Stimulated activated naive CD4-positive, alpha-beta T cell treated with Interleukin-2 at 50 U/mL for 16 hours (primary cell): Measurements from ENCODE around the gene MRPL10.
"Not testable (repeated sequence)": the region's sequence is repeated elsewhere in the genome, so short reads cannot be mapped to it uniquely, and the experiment has no call there.

Source experiments
- DNase-seq: peaks from one replicate; lab custom pipeline; 2025; lab: John Stamatoyannopoulos, UW

MRPL10 gene

DNA sequence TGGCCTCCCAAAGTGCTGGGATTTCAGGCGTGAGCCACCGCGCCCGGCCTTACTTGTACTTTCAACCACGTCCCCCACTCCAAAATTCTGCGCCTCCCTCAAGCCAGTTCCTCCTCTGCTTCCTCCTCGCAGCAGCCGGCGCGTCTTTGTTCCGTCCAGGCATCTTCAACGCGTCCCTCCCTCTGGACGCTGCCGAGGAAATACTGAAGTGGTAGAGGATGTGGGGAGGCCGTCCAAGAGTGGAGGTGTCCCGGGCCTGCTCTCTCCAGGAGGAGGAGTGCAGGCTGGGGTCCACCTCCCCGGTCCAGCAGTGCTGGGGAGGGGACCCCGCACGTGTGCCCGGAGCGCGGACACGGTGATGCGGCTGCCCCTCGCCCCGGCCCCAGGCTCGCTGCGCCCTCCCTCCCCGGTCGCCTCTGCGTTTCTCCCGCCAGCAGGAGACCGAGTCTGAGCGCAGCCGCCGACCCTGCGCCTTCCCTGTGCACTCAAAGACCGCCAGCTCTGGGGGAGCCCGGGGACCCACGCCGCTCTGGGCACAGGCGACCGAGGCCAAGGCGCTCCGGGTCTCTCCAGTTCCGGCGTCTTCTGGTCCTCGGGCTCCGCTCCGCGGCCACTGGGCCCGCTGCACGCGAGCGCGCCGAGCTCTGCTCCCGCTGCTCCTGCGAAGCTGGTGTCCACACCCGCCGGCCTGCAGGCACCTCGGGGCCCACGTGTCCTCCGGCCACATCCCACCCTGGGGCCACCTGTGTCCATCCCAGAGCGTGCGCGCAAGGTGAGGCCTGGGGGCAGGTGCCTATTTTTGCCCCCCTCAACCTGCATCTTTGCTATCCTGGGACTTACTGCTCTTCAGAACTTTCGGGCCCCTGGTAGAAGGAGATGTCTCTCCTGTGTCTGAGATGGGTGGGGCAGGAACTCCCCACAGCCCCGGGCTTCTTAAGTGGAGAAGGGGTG lies 41.5 kb downstream of the MRPL10 start:
- DNase-seq, result peak; percentile 41

DNA sequence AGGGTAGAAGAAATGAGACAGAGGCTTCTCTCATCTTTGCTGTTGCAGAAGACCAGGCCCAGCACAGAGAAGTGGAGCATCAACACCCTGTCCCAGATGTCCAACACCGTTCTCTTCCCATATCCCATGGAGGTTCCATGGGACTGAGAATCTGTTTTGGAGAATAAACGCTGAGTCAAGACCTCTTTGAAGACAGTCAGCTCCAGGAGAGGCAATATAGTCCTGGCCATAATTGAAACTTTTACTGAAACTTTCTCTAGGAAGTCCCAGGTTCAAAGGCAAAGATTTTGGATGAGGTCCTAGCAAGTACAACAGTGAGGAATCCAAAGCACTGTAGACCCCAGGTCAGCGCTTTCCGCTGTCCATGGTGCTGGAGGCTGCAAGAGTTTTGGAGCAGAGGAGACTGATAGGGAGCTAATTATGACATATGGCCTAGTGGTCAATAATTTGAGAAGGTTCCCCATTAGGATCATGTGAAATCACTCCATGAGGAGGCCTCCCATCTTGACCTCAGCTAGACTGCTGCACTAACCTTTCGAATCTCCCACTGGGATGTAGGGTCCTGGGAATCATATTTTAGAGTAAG lies 45.7 kb downstream of the MRPL10 start:
- DNase-seq, result no peak

DNA sequence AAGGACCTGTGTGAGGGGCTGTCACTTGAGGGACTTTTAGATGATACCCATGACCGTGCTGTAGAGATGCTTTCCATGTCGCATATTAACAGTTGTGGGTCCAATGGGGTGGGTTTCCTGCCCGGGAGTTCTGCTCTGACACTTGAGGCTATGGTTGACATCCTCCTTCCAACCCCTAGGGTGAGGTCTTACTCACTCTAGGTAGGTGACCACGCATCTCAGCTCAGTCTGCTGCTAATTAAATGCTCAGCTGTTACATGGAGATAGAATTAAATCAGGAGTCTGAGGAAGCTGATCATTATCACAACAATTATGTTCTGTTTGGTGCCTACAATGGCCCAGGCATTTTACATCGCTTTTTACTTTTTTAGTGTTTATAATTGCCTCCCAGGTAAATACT lies 49.9 kb downstream of the MRPL10 start:
- no peak for DNase-seq

DNA sequence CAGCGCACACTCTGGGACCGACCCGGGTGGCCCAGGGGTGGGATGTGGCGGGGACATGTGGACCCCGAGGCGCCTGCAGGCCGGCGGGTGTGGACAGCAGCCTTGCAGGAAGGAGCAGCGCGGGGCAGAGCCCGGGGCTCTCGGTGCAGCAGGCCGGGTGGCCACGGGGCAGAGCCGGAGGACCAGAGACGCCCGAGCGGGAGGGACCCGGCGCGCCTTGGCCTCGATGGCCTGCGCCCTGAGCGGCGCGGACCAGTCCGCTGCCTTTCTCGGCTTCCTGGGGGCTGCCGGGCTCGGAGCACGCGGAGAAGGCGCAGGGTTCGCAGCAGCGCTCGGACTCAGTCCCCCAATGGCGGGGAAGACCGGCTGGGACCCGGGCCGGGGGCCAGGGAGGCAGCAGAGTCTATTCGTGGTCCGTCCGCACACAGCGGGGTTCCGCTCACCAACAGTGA lies 53.1 kb downstream of the MRPL10 start:
- DNase-seq, result no peak

DNA sequence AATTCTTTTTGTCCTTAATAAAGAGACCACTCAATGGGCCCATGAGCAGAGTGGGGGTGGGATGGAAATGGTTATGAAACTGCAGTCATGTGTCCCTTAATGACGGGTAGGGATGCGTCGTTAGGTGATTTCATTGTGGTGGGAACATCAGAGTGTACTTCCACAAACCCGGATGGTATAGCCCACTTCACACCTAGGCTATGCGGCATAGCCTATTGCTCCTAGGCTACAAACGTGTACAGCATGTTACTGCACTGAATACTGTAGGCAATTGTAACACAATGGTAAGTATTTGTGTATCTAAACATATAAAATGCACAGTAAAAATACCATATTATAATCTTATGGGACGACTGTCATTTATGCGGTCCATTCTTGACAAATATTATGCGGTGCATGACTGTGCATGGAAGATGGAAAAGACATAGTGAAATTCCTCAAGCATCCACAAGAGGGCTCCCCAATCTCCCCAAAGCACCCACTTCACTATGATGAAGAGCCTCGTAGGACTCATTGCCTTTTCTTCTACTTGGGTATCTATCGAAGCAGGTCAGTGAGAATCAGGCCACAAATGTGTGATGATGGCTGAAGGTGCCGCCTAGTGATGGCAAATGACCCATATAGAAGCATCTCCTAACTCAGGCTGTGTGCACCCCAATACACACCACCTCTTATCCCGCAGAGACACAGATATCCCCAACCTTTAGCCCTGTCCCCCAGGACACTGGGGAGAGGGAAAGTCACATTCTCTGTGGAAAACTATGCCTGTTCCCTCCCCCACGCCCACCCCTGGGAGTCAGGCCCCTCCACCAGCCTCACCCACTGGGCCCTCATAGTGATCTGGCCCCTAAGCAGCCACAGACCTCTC lies 54.8 kb downstream of the MRPL10 start:
- no peak for DNase-seq

DNA sequence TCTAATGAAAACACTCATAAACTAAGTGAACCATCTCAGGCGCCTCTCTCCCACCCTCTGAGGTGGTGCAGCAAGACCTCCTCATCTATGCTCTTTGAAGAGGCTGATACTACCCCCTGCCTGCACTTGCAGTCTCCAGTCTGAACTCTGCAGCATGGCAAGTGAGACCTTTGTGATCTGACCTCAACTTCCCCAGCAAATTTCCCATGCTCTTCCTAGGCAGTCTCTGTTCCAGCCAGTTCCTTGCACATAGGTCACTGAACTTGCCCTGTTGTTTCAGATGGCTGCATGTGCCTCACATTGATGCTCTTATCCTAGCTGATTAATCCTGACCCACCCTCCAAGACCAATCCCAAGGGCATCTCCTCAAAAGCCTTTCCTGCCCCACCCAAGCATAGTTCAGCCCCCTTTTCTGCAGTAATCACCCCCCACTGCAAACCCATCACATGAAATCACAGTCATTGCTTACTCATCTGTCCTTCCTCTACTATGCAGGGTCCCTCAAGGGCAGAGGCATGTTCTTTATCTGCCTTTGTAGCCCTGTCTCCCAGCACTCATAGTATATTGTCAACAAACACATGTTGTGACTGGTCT lies 56.3 kb downstream of the MRPL10 start:
- DNase-seq, result no peak

DNA sequence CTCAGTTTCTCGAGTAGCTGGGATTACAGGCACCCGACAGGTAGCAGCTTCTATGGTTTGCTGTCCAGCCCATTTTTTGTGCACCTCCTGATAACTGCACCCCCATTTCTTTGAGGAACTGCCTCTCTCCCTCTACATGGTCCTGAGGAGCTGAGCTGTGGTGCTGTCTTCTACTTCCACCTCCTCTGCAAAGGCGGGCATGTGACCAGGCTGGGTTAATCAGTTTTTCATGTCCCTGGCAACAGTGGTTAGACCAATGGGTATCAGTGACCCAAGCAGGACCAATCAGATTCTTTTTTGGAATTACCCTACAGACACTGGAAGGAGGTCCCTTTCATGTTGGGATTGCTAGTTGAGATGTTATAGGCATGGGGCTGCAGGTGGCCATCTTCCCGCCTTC lies 57.0 kb downstream of the MRPL10 start:
- no peak for DNase-seq

DNA sequence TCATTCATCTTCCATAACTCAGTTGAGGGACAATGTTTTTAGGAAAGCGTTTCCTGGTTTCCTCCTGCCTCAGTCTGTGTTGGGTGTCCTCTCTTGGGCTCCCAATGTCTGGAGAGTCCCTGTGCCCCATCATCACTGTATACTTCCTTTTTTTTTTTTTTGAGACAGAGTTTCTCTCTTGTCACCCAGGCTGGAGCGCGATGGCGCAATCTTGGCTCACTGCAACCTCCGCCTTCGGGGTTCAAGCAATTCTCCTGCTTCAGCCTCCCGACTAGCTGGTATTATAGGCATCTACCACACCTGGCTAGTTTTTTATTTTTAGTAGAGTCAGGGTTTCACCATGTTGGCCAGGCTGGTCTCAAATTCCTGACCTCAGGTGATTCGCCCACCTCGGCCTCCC lies 57.7 kb downstream of the MRPL10 start:
- not testable (repeated sequence) for DNase-seq
